ENCODE measurements around the gene AKAP1. TPM values are rescaled to one million over a fixed set of nuclear protein-coding genes. Genes with fewer than 3 reads are reported as not detected.

The AKAP1 gene
- total and polyA plus RNA-seq, 2 donors (not counting 1 experiment from before 2014, with no cell fraction given), result 4.8 to 9.1 TPM

GRCh38 chr17:57151798-57152197, 66.8 kb downstream of the AKAP1 start:
- Histone ChIP-seq H3K36me3 (ENCODE audit: control insufficient read depth, insufficient read depth, low read length) (no peaks in the 10 kb centered on the region), H4K20me1 (ENCODE audit: control insufficient read depth, extremely low read depth, insufficient read depth, low read length) (no peaks in the 10 kb centered on the region), H3K9me3 (ENCODE audit: control insufficient read depth, insufficient read depth, low read depth, low read length) (no peaks in the 10 kb centered on the region), H2AFZ (ENCODE audit: low read length) (no peak overlapping the region), H3K9ac (ENCODE audit: insufficient read depth, low read length) (no peak overlapping the region), H3K27me3 (ENCODE audit: control insufficient read depth, insufficient read depth, low read length) (no peaks in the 10 kb centered on the region), H3K27ac (ENCODE audit: insufficient read depth, low read length) (no peak overlapping the region), H3K4me1 (ENCODE audit: control insufficient read depth, extremely low read depth, insufficient read depth, low read length) (no peaks in the 10 kb centered on the region), H3K4me3 (replicated peaks in 1 of 4; ENCODE audit: control extremely low read depth in 1 of 4, insufficient read depth in 1 of 4, low read depth in 3 of 4, low read length in 4 of 4) (no peak overlapping the region), H3K79me2 (ENCODE audit: control insufficient read depth, insufficient read depth, low read length) (no peaks in the 10 kb centered on the region), H3K4me2 (ENCODE audit: extremely low read depth, insufficient read depth, low read length) (no peak overlapping the region)
- TF ChIP-seq CTCF (conservative IDR thresholded peaks at IDR 0.05 in 1 of 2, IDR thresholded peaks at IDR 0.05 in 1 of 2; ENCODE audit: low read depth in 1 of 2, low read length in 2 of 2), result no peak
- no peak for TF ChIP-seq EZH2 (IDR thresholded peaks at IDR 0.05; ENCODE audit: low read length, missing control alignments)
- no peak for DNase-seq (ENCODE audit: low read depth in 2 of 2)

- Histone ChIP-seq H3K4me2 (ENCODE audit: extremely low read depth, insufficient read depth, low read length) (no peak overlapping the region), H3K9ac (ENCODE audit: insufficient read depth, low read length) (no peak overlapping the region), H3K36me3 (ENCODE audit: control insufficient read depth, insufficient read depth, low read length) (no peaks in the 10 kb centered on the region), H4K20me1 (ENCODE audit: control insufficient read depth, extremely low read depth, insufficient read depth, low read length) (no peaks in the 10 kb centered on the region), H2AFZ (ENCODE audit: low read length) (no peak overlapping the region), H3K4me3 (replicated peaks in 1 of 4; ENCODE audit: control extremely low read depth in 1 of 4, insufficient read depth in 1 of 4, low read depth in 3 of 4, low read length in 4 of 4) (no peak overlapping the region), H3K27ac (ENCODE audit: insufficient read depth, low read length) (no peak overlapping the region), H3K27me3 (ENCODE audit: control insufficient read depth, insufficient read depth, low read length) (no peaks in the 10 kb centered on the region), H3K79me2 (ENCODE audit: control insufficient read depth, insufficient read depth, low read length) (no peaks in the 10 kb centered on the region), H3K9me3 (ENCODE audit: control insufficient read depth, insufficient read depth, low read depth, low read length) (no peaks in the 10 kb centered on the region), H3K4me1 (ENCODE audit: control insufficient read depth, extremely low read depth, insufficient read depth, low read length) (no peaks in the 10 kb centered on the region)
- DNase-seq (ENCODE audit: low read depth in 2 of 2), result no peak
- TF ChIP-seq EZH2 (IDR thresholded peaks at IDR 0.05; ENCODE audit: low read length, missing control alignments) (no peak), CTCF (conservative IDR thresholded peaks at IDR 0.05 in 1 of 2, IDR thresholded peaks at IDR 0.05 in 1 of 2; ENCODE audit: low read depth in 1 of 2, low read length in 2 of 2) (no peak)
Measured at GRCh38 chr17:57152967-57153528, 68.0 kb downstream of the AKAP1 start.

- Histone ChIP-seq H3K9ac (ENCODE audit: insufficient read depth, low read length) (no peak overlapping the region), H2AFZ (ENCODE audit: low read length) (no peak overlapping the region), H3K9me3 (ENCODE audit: control insufficient read depth, insufficient read depth, low read depth, low read length) (no peaks in the 10 kb centered on the region), H3K27me3 (ENCODE audit: control insufficient read depth, insufficient read depth, low read length) (no peaks in the 10 kb centered on the region), H3K36me3 (ENCODE audit: control insufficient read depth, insufficient read depth, low read length) (no peaks in the 10 kb centered on the region), H3K4me1 (ENCODE audit: control insufficient read depth, extremely low read depth, insufficient read depth, low read length) (no peaks in the 10 kb centered on the region), H4K20me1 (ENCODE audit: control insufficient read depth, extremely low read depth, insufficient read depth, low read length) (no peaks in the 10 kb centered on the region), H3K27ac (ENCODE audit: insufficient read depth, low read length) (no peak overlapping the region), H3K4me2 (ENCODE audit: extremely low read depth, insufficient read depth, low read length) (no peak overlapping the region), H3K4me3 (replicated peaks in 1 of 4; ENCODE audit: control extremely low read depth in 1 of 4, insufficient read depth in 1 of 4, low read depth in 3 of 4, low read length in 4 of 4) (no peak overlapping the region), H3K79me2 (ENCODE audit: control insufficient read depth, insufficient read depth, low read length) (no peaks in the 10 kb centered on the region)
- no peak for DNase-seq (ENCODE audit: low read depth in 2 of 2)
- no peak for TF ChIP-seq CTCF (conservative IDR thresholded peaks at IDR 0.05 in 1 of 2, IDR thresholded peaks at IDR 0.05 in 1 of 2; ENCODE audit: low read depth in 1 of 2, low read length in 2 of 2)
- no peak for TF ChIP-seq EZH2 (IDR thresholded peaks at IDR 0.05; ENCODE audit: low read length, missing control alignments)
Measured at GRCh38 chr17:57154921-57155320, 69.9 kb downstream of the AKAP1 start.
